GM12892 (cell line): ENCODE data around the gene VAV2.

Source experiments
- DNase-seq: peaks from one replicate; pipeline ENCODE4 v3.0.0; 2011; ENCODE audit not compliant: insufficient read length
- FAIRE-seq: peaks from 2 replicates; lab custom pipeline; 2011; peaks lifted over from hg19 to GRCh38; lab: Jason Lieb, UNC
- POLR2A ChIP-seq: IDR thresholded peaks from 2 replicates; pipeline ENCODE4 v1.6.1; 2011; ENCODE audit warnings: low read depth, low read length, control low read depth
- POLR2AphosphoS5 ChIP-seq: IDR thresholded peaks from 2 replicates; pipeline ENCODE4 v1.6.1; 2011; ENCODE audit warnings: low read depth, low read length, control low read depth
- TAF1 ChIP-seq: IDR thresholded peaks from 2 replicates; pipeline ENCODE4 v1.6.1; 2011; ENCODE audit warnings: low read depth, mild to moderate bottlenecking, control low read depth, low read length, borderline replicate concordance

VAV2 gene

GRCh38 chr9:133712221-133713100, 279.7 kb downstream of the VAV2 start:
- FAIRE-seq (no peak), DNase-seq (no peak)
- TF ChIP-seq POLR2A (no peak), POLR2AphosphoS5 (no peak), TAF1 (no peak)
